Right renal cortex interstitium (tissue), 3 donors: ENCODE measurements around the gene TBATA. TPM values are rescaled to one million over a fixed set of nuclear protein-coding genes. Genes with fewer than 3 reads are reported as not detected.
"Not testable (repeated sequence)": the region's sequence is repeated elsewhere in the genome, so short reads cannot be mapped to it uniquely, and the experiment has no call there.

Experiments
- DNase-seq, 3 donors: peaks; one replicate each; pipeline ENCODE4 v3.0.0-alpha.2; 2013; ENCODE audit warnings: low read depth in 3 of 3, low spot score in 2 of 3
- polyA plus RNA-seq, 3 donors: library from polyadenylated mRNA; unstranded; fragments of 120-200 nt; gene quantifications; one replicate each; pipeline ENCODE4 v1.2.1, GENCODE V29; 2013; ENCODE audit not compliant: insufficient read length in 3 of 3

TBATA gene
- polyA plus RNA-seq, 3 donors, result not detected

- DNase-seq, result no peak
Observed at GRCh38 chr10:70779511-70780369, 5.4 kb downstream of the TBATA start.

GRCh38 chr10:70779088-70779487 lies 6.1 kb downstream of the TBATA start:
- no peak for DNase-seq

DNA sequence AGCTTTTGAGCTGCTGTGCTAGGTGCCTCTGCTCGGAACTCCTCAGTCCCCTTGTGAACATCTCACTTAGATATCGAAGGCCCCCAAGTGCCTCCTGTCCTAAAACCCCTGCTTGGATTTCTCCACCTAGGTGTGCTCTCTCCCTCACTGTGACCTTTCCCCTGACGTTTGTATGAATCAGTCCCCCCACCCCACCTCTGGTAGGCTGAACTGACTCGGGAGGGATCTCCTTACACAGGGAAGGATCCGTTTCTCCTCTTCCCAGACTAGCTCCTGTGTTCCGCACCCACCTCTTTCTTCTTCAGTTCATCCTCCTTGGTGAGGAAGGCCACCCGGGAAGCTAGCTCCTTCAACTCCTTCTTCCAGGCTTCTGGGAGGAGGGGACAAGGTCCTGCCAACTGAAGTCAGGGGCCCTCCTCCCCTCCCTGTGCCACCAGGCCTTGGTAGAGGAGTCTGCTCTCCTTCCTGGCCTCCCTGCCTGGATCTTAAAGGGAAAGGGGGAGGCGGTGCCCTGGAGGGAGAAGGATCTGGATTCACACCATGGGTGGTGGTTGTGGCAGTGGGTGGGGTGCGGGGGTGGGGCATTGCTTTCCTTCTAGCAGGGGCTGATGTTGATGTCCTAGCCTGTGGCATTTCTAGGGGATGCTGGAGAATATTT lies 6.8 kb downstream of the TBATA start:
- no peak for DNase-seq

- DNase-seq, result no peak
Observed at GRCh38 chr10:70777063-70777875, 7.9 kb downstream of the TBATA start.

DNA sequence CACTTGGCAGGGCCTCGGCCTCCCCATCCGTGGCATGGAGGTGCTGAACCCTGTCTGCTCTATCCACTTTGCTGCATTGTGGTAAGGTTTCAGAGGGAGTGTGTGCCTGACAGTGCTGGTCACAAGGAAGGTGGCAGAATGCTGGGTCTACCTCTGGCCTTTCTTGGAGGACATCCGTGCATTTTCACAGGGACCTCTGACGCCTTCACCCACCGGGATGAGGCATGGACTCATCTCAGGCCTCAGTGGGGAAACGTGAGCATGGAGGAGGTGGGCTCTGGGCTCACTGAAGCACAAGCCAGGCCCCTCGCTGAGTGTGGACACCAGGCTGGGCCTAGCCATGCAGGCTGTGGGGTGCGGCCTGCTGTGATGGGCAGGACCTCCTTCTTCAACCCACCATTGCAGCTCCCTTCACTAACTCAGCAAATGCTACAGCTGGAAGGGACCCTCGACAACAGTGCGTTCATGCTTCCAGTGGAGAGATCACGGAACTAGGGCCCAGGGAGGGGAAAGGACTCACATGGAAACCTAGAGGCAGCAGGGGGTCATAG lies 8.6 kb downstream of the TBATA start:
- no peak for DNase-seq

DNA sequence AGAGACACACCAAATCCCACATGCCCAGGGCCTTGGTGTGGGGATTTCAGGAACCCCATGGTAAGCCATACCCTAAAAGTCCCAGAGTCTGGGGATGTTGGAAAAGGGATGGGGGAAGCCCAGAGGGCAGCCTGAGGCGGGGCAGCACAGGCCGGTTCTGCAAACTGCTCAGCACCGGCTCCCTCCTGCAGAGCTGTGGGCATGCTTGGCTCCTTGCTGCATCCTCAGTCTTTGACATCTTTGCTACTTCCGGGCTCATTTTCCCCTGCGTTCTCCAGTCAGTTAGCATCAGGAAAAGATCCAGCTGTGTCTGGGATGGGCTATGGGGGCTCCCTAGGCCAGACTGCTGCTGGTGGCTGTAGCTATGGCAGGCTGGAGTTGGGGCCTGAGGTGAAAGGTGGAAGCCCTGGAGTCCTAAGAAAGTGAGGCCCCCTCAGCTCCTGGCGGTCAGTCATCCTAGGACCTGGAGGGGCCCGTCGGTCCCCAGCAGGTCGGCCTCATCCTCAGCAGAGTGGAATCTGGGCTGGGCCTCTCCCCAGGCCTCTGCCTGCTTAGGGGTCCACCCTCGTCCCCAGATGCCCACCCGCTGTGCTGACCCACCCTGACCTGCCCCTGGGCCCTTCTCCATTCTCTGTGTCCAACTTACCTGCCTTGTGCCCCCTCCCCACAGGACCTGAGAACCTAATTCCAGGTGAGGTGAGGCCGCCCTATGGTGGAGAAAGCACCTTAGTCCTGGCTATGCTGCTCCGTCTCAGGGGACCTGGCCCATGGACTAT lies 9.3 kb downstream of the TBATA start:
- DNase-seq, result no peak

DNA sequence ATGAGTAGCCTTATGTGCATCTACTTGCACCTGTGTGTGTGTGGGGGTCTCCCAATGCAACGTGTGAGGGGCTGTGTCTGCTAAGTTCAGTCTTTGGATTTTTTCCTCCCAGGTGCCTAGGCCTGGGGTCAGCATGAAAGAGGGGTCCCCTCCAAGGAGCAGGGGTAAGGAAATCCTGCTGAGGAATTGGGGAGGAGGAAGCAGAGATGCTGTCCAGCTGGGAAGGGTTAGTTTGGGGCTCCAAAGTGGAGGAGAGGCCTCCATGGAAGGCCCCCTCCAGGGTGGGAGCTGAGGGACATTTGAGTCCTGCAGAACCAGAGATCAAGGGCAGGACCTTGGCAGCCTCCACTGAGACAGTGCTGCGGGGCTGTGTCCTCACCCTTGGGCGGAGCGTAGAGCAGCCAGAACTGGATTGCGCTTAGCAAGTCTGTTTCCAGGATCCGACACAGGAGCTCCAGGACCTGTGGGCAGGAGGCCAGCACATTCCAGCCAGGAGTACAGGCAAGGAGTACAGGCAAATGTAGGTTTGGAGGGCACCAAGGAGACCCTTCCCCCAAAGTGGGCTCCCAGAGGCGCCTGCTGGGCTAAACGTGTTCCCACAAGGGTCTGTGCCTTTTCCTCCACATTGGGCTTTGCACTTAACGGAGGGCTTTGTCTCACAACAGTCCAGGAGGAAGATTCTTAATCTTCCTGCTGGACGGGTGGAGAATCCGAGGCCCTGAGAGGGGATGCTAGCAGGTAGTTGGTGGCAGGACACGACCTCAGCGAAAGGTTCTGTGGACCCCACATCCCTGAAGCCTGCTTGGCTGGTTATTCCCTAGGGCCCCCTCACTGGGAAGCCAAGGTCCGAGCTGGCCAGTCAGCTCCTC lies 10.1 kb downstream of the TBATA start:
- no peak for DNase-seq

- no peak for DNase-seq
Observed at GRCh38 chr10:70773965-70774809, 11.0 kb downstream of the TBATA start.

GRCh38 chr10:70773461-70773860 lies 11.7 kb downstream of the TBATA start:
- DNase-seq, result no peak

DNA sequence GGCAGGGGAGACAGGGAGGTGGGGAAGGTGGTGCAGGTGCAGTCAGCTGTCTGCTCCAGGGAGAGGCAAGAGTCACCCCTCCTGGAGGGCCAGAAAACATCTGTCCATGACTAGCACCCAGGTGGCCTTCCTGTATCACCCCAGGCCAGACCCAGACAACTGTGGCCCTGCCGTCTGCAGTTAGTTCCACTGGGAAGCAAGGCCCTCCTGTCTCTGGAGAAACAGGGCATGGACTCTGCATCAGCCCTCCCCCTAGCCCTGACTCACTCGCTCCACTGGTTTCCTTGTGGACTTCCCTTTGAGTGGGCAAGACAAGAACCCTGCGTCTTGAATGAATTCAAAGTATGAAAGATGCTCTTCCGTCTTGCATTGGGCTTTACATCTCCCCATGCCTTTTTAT lies 12.6 kb downstream of the TBATA start:
- DNase-seq, result no peak

- no peak for DNase-seq
Observed at GRCh38 chr10:70771311-70772194, 13.6 kb downstream of the TBATA start.

DNA sequence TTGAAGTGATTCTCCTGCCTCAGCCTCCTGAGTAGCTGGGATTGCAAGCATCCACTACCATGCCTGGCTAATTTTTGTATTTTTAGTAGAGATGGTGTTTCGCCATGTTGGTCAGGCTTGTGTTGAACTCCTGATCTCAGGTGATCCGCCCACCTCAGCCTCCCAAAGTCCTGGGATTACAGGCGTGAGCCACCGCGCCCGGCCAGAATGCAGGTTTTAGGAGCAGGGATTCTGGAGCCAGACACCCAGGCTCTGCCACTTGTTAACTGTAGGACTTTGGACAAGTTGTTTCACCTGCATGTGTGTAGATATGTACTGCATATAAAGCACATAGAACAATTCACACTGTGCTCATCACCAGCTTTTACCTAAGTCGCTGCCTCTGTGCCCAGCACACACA lies 14.7 kb downstream of the TBATA start:
- DNase-seq, result not testable (repeated sequence)

- DNase-seq, result no peak
Observed at GRCh38 chr10:70770001-70770400, 15.2 kb downstream of the TBATA start.

- DNase-seq, result no peak
Observed at GRCh38 chr10:70769121-70769520, 16.1 kb downstream of the TBATA start.

- DNase-seq, result not testable (repeated sequence)
Observed at GRCh38 chr10:70768026-70768685, 17.0 kb downstream of the TBATA start.

- no peak for DNase-seq
Observed at GRCh38 chr10:70765794-70766594, 19.2 kb downstream of the TBATA start.
